Activated CD4-positive, alpha-beta T cell treated with anti-CD3 and anti-CD28 coated beads, Interleukin-2, amount 50 U/mL, for 48 hours (primary cell): Measurements from ENCODE around the gene SDK2.

Experiments
- DNase-seq, 2 experiments: peaks; one replicate each; pipeline ENCODE4 v3.0.0-alpha.2; 2020

Gene SDK2

GRCh38 chr17:73630965-73631595, 13.2 kb downstream of the SDK2 start:
- DNase-seq: no peak

GRCh38 chr17:73630531-73630930, 13.7 kb downstream of the SDK2 start:
- DNase-seq: no peak

GRCh38 chr17:73628642-73629552, 15.3 kb downstream of the SDK2 start:
- DNase-seq: no peak

GRCh38 chr17:73625991-73626673, 18.1 kb downstream of the SDK2 start:
- no peak for DNase-seq

GRCh38 chr17:73625006-73625405, 19.2 kb downstream of the SDK2 start:
- DNase-seq: no peak

- DNase-seq: no peak
Measured at GRCh38 chr17:73624496-73624988, 19.7 kb downstream of the SDK2 start.

- DNase-seq: no peak
Measured at GRCh38 chr17:73623818-73624217, 20.4 kb downstream of the SDK2 start.

- no peak for DNase-seq
Measured at GRCh38 chr17:73623247-73623646, 21.0 kb downstream of the SDK2 start.

GRCh38 chr17:73622381-73622780, 21.9 kb downstream of the SDK2 start:
- no peak for DNase-seq

- no peak for DNase-seq
Measured at GRCh38 chr17:73621685-73622084, 22.6 kb downstream of the SDK2 start.

- no peak for DNase-seq
Measured at GRCh38 chr17:73620414-73620813, 23.8 kb downstream of the SDK2 start.

- no peak for DNase-seq
Measured at GRCh38 chr17:73617501-73617900, 26.7 kb downstream of the SDK2 start.

GRCh38 chr17:73616873-73617404, 27.3 kb downstream of the SDK2 start:
- no peak for DNase-seq

GRCh38 chr17:73616120-73616872, 27.9 kb downstream of the SDK2 start:
- no peak for DNase-seq

- DNase-seq: no peak
Measured at GRCh38 chr17:73614256-73614655, 30.0 kb downstream of the SDK2 start.

GRCh38 chr17:73613271-73614233, 30.7 kb downstream of the SDK2 start:
- DNase-seq: no peak

GRCh38 chr17:73612031-73612472, 32.2 kb downstream of the SDK2 start:
- no peak for DNase-seq

GRCh38 chr17:73611630-73612029, 32.6 kb downstream of the SDK2 start:
- DNase-seq: no peak

GRCh38 chr17:73610331-73610911, 33.8 kb downstream of the SDK2 start:
- no peak for DNase-seq

- no peak for DNase-seq
Measured at GRCh38 chr17:73609758-73610157, 34.5 kb downstream of the SDK2 start.

GRCh38 chr17:73609060-73609459, 35.2 kb downstream of the SDK2 start:
- DNase-seq: no peak
